GM12878 (cell line): Measurements from ENCODE around the gene LHX6. TPM values are rescaled to one million over a fixed set of nuclear protein-coding genes. Genes with fewer than 3 reads are reported as not detected.

ENCODE experiments used
- ATAC-seq: fragments of 200-7000 bp; cut with Tn5 transposase; 3 replicates; pipeline ENCODE4 v1.9.1; 2020; ENCODE audit warnings: mild to moderate bottlenecking, moderate library complexity
- BruUV-seq: library from RNA; stranded (reverse); fragments of 400-500 nt; replicated peaks from 2 replicates; lab custom pipeline; 2021; lab: Mats Ljungman, UMichigan
- CTCF ChIA-PET: fragments of 300-600 bp; sonication (Branson Sonifier 250); formaldehyde crosslinking; extraction: SDS; loops from one replicate; lab custom pipeline; 2021; ENCODE audit warnings: inconsistent platforms; lab: Yijun Ruan, JAX
- POLR2A ChIA-PET: fragments of 350-600 bp; formaldehyde crosslinking; extraction: SDS; loops from one replicate; lab custom pipeline; 2021; ENCODE audit warnings: inconsistent platforms; lab: Charles Lee
- RAD21 ChIA-PET: fragments of 300-600 bp; sonication (Branson Sonifier 250); formaldehyde crosslinking; loops from one replicate; lab custom pipeline; 2023; ENCODE audit warnings: antibody characterized with exemption; ENCODE audit not compliant: unreplicated experiment; lab: Charles Lee
- SMC1A ChIA-PET: fragments of 300-600 bp; sonication (Branson Sonifier 250); formaldehyde crosslinking; loops from one replicate; lab custom pipeline; 2023; ENCODE audit not compliant: unreplicated experiment, uncharacterized antibody; lab: Charles Lee
- DNase-seq: peaks from one replicate; pipeline ENCODE4 v3.0.0-alpha.2; 2011; ENCODE audit warnings: low read depth, low spot score
- FAIRE-seq: peaks from 3 replicates; lab custom pipeline; 2011; peaks lifted over from hg19 to GRCh38; lab: Jason Lieb, UNC
- H2AFZ ChIP-seq: 2 replicates; pipeline ENCODE4 v1.6.0; 2011; ENCODE audit warnings: low read depth, low read length, control low read depth; ENCODE audit not compliant: control insufficient read depth
- H3K27ac ChIP-seq: 2 replicates; pipeline ENCODE4 v1.5.1; 2011; ENCODE audit warnings: control low read depth; ENCODE audit not compliant: control insufficient read depth, insufficient read depth
- H3K27me3 ChIP-seq, 2 experiments: replicated peaks in 1 of 2; 2 replicates each; pipeline versions ENCODE4 v1.6.0 to v1.6.1; 2011; ENCODE audit warnings: low read length in 1 of 2; ENCODE audit not compliant: control insufficient read depth in 2 of 2, insufficient read depth in 2 of 2
- H3K36me3 ChIP-seq, 2 experiments: 2 replicates each; pipeline ENCODE4 v1.5.1; 2011; ENCODE audit warnings: low read length in 1 of 2; ENCODE audit not compliant: control insufficient read depth in 2 of 2, insufficient read depth in 2 of 2
- H3K4me1 ChIP-seq: 2 replicates; pipeline ENCODE4 v1.6.1; 2011; ENCODE audit warnings: mild to moderate bottlenecking, low read length, moderate library complexity, mixed read lengths; ENCODE audit not compliant: control insufficient read depth, insufficient read depth
- H3K4me2 ChIP-seq: 2 replicates; pipeline ENCODE4 v1.6.0; 2011; ENCODE audit warnings: control low read depth; ENCODE audit not compliant: control insufficient read depth, insufficient read depth
- H3K4me3 ChIP-seq: fragments of 200-600 bp; sonication (generic); 2 replicates; pipeline ENCODE4 v1.5.1; 2016
- H3K79me2 ChIP-seq: 2 replicates; pipeline ENCODE4 v1.6.0; 2011; ENCODE audit warnings: low read length; ENCODE audit not compliant: control insufficient read depth, insufficient read depth
- H3K9ac ChIP-seq: 2 replicates; pipeline ENCODE4 v1.8.0; 2011; ENCODE audit warnings: low read length, control low read depth, mixed read lengths; ENCODE audit not compliant: control insufficient read depth, insufficient read depth
- H3K9me3 ChIP-seq: replicated peaks from 3 replicates; pipeline ENCODE4 v1.5.1; 2011; ENCODE audit warnings: mild to moderate bottlenecking, low read length; ENCODE audit not compliant: control insufficient read depth, insufficient read depth
- H4K20me1 ChIP-seq: 2 replicates; pipeline ENCODE4 v1.6.0; 2011; ENCODE audit not compliant: control insufficient read depth, insufficient read depth
- BCL11A ChIP-seq: IDR thresholded peaks from 2 replicates; pipeline ENCODE4 v1.6.1; 2011; ENCODE audit warnings: low read depth, low read length
- BRCA1 ChIP-seq: IDR thresholded peaks from 2 replicates; pipeline ENCODE4 v1.6.1; 2011; ENCODE audit warnings: low read depth, low read length, improper control_type of control experiment
- CBFB ChIP-seq: IDR thresholded peaks from 2 replicates; pipeline ENCODE4 v1.6.1; 2016; ENCODE audit warnings: antibody characterized with exemption, low read depth
- CBX5 ChIP-seq: sonication (generic); IDR thresholded peaks from 2 replicates; pipeline ENCODE4 v1.6.1; 2016; ENCODE audit warnings: low read depth, moderate library complexity, mild to moderate bottlenecking, inconsistent platforms
- FOS ChIP-seq: IDR thresholded peaks from 3 replicates; pipeline ENCODE4 v1.6.1; 2011; ENCODE audit warnings: borderline replicate concordance; ENCODE audit not compliant: insufficient read length; ENCODE audit errors: extremely low read depth
- GABPA ChIP-seq: IDR thresholded peaks from 2 replicates; pipeline ENCODE4 v1.6.1; 2014; ENCODE audit warnings: antibody characterized with exemption, low read depth, mild to moderate bottlenecking, inconsistent platforms
- HDAC2 ChIP-seq: fragments of 200-600 bp; sonication (generic); IDR thresholded peaks from 2 replicates; pipeline ENCODE4 v1.6.1; 2017
- JUNB ChIP-seq: IDR thresholded peaks from 2 replicates; pipeline ENCODE4 v1.6.1; 2016; ENCODE audit warnings: antibody characterized with exemption, mild to moderate bottlenecking
- MYB ChIP-seq: fragments of 150-350 bp; IDR thresholded peaks from 2 replicates; pipeline ENCODE4 v1.6.1; 2014; ENCODE audit warnings: mild to moderate bottlenecking, low read depth, low read length, borderline replicate concordance
- NRF1 ChIP-seq: conservative IDR thresholded peaks from 2 replicates; pipeline ENCODE4 v1.6.1; 2011; ENCODE audit warnings: mild to moderate bottlenecking, low read depth, low read length, improper control_type of control experiment
- POLR2AphosphoS2 ChIP-seq: IDR thresholded peaks from 2 replicates; pipeline ENCODE4 v1.6.1; 2011; ENCODE audit warnings: low read depth, mild to moderate bottlenecking, low read length, improper control_type of control experiment, moderate library complexity
- POU2F2 ChIP-seq: IDR thresholded peaks from 3 replicates; pipeline ENCODE4 v1.6.1; 2011; ENCODE audit warnings: low read depth, mild to moderate bottlenecking, low read length, borderline replicate concordance
- RB1 ChIP-seq: fragments of 450-650 bp; formaldehyde crosslinking; IDR thresholded peaks from 2 replicates; pipeline ENCODE4 v1.6.1; 2017; ENCODE audit warnings: mild to moderate bottlenecking, borderline replicate concordance
- SIN3A ChIP-seq: IDR thresholded peaks from 2 replicates; pipeline ENCODE4 v1.6.1; 2012; ENCODE audit warnings: low read depth, low read length, improper control_type of control experiment
- SMC3 ChIP-seq: IDR thresholded peaks from 2 replicates; pipeline ENCODE4 v1.6.1; 2011; ENCODE audit warnings: low read length, improper control_type of control experiment, borderline replicate concordance
- ZNF274 ChIP-seq: IDR thresholded peaks from one replicate; pipeline ENCODE4 v1.8.0; 2011; ENCODE audit not compliant: insufficient read length, insufficient read depth
- ZSCAN29 ChIP-seq: fragments of 450-650 bp; IDR thresholded peaks from 2 replicates; pipeline ENCODE4 v1.6.1; 2017; ENCODE audit warnings: mild to moderate bottlenecking, moderate library complexity
- WGBS: methylation state at CpG from one replicate; pipeline ENCODE4 v1.1.6; 2016; ENCODE audit warnings: low lambda C conversion rate; ENCODE audit not compliant: insufficient replicate concordance, insufficient coverage; ENCODE audit errors: missing lambda C conversion rate; 5-methylcytosine and 5-hydroxymethylcytosine counted together
- in situ Hi-C: fragments of 300-500 bp; cut with MboI; formaldehyde crosslinking; loops from 9 replicates; pipeline ENCODE4 v1.14.3; 2018; ENCODE audit warnings: mixed read lengths
- intact Hi-C: fragments of 100-400 bp; cut with micrococcal nuclease; formaldehyde crosslinking; loops from one replicate; pipeline ENCODE4 v1.14.2; 2022; ENCODE audit not compliant: unreplicated experiment
- polyA plus RNA-seq, 11 experiments: library from polyadenylated mRNA; depleted of rRNA in 4 of 11; unstranded in 6 of 11; stranded (reverse) in 5 of 11; fragments of >200 nt; fragmentation: Nextera tagmentation in 4 of 11; fragmentation: Illumina TruSeq in 1 of 11; extraction: Ambion mirVana in 4 of 11; extraction: Trizol in 1 of 11; gene quantifications; 1 replicate in 1 of 11; 2 replicates in 10 of 11; pipeline versions ENCODE4 v1.2.1 to v1.2.3, GENCODE V29; 2011 to 2016; ENCODE audit warnings: inconsistent platforms in 2 of 11, missing spikeins in 2 of 11, low read depth in 1 of 11
- total RNA-seq, 4 experiments: library from RNA; depleted of rRNA in 3 of 4; stranded (reverse); fragments of >200 nt in 3 of 4; fragmentation: Illumina TruSeq in 1 of 4; extraction: Trizol in 1 of 4; gene quantifications; 2 replicates each; pipeline versions ENCODE4 v1.2.1 to v1.2.3, GENCODE V29; 2013 to 2021
- TF ChIP-seq, protein P1 (sequence below): fragments of 450-650 bp; IDR thresholded peaks from 2 replicates; pipeline ENCODE4 v1.6.1; 2017; ENCODE audit warnings: mild to moderate bottlenecking, low read depth, inconsistent platforms; ENCODE audit not compliant: poor library complexity, severe bottlenecking

The LHX6 gene
- total and polyA plus RNA-seq, 10 of the 15 experiments (the other 5 are each of a cell fraction or from before 2014, with no cell fraction given) = not detected

- ChIA-PET RAD21 (no interaction called here), CTCF (interaction anchor here (1.3 to 1.5 kb wide), 4 partner anchors 11 to 122 kb away, joined by 3 to 7 read pairs (median 4); no protein-coding TSS in a partner anchor), SMC1A (no interaction called here), POLR2A (no interaction called here)
- ATAC-seq = no peak
- H3K4me1 ChIP-seq = no peaks in the 10 kb centered on the region
- DNase-seq = no peak
- TF ChIP-seq BRCA1 (no peak), GABPA (no peak), ZNF274 (no peak), POU2F2 (no peak), CBFB (no peak), CBX5 (no peak), SMC3 (no peak), SIN3A (no peak), POLR2AphosphoS2 (no peak), NRF1 (no peak), JUNB (no peak), MYB (no peak), ZSCAN29 (no peak), RB1 (no peak), BCL11A (no peak), FOS (no peak), HDAC2 (no peak)
- TF ChIP-seq, protein P1, sequence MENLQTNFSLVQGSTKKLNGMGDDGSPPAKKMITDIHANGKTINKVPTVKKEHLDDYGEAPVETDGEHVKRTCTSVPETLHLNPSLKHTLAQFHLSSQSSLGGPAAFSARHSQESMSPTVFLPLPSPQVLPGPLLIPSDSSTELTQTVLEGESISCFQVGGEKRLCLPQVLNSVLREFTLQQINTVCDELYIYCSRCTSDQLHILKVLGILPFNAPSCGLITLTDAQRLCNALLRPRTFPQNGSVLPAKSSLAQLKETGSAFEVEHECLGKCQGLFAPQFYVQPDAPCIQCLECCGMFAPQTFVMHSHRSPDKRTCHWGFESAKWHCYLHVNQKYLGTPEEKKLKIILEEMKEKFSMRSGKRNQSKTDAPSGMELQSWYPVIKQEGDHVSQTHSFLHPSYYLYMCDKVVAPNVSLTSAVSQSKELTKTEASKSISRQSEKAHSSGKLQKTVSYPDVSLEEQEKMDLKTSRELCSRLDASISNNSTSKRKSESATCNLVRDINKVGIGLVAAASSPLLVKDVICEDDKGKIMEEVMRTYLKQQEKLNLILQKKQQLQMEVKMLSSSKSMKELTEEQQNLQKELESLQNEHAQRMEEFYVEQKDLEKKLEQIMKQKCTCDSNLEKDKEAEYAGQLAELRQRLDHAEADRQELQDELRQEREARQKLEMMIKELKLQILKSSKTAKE = no peak
- BruUV-seq = no TSS peak
- H3K9me3 ChIP-seq = peaks cover 3% of the 10 kb centered on the region; the same call in 2 of the 3 replicates
- H3K79me2 ChIP-seq = peaks cover 14% of the 10 kb centered on the region
- no peak overlapping the region for H3K27ac ChIP-seq
- 97% methylated on average over 10 of the region's 10 CpGs for WGBS
- in situ Hi-C loops = no loop called here
- no peak overlapping the region for H3K4me3 ChIP-seq
- H3K9ac ChIP-seq = no peak overlapping the region
- peaks cover 0 to 26% of the 10 kb centered on the region in 2 experiments for H3K36me3 ChIP-seq
- H2AFZ ChIP-seq = no peak overlapping the region
- H4K20me1 ChIP-seq = no peaks in the 10 kb centered on the region
- H3K27me3 ChIP-seq = no peaks in the 10 kb centered on the region
- no peak for FAIRE-seq
- H3K4me2 ChIP-seq = no peak overlapping the region
- intact Hi-C loops = no loop called here
Observed at GRCh38 chr9:122277285-122277897, 48.6 kb upstream of the LHX6 start.
